DND-41 (cell line): ENCODE data around the gene LRRC46.

Source experiments
- CTCF ChIP-seq: IDR thresholded peaks from 2 replicates; pipeline ENCODE4 v1.5.1; 2012; ENCODE audit warnings: borderline replicate concordance, low read length, moderate library complexity, mild to moderate bottlenecking; ENCODE audit not compliant: poor library complexity, severe bottlenecking; ENCODE audit errors: extremely low read depth
- EZH2 ChIP-seq: IDR thresholded peaks from 3 replicates; pipeline ENCODE4 v1.6.1; 2012; ENCODE audit warnings: borderline replicate concordance, low read depth, mild to moderate bottlenecking, moderate library complexity, low read length, inconsistent platforms; ENCODE audit not compliant: severe bottlenecking

- TF ChIP-seq CTCF (no peak), EZH2 (no peak)
Observed at GRCh38 chr17:47834756-47835155, 3.3 kb downstream of the LRRC46 start.
